NCI-H524 treated with DMSO at 0.1 percent for 48 hours (cell line): ENCODE results near the gene KLRG1.

ENCODE experiments used
- DNase-seq: peaks from one replicate; lab custom pipeline; 2025; lab: John Stamatoyannopoulos, UW

The KLRG1 gene

GRCh38 chr12:8985213-8985754 is 4.1 kb upstream of the KLRG1 start:
- DNase-seq: no peak

- no peak for DNase-seq
Observed at GRCh38 chr12:8987163-8987562, 2.2 kb upstream of the KLRG1 start.

GRCh38 chr12:8987685-8988084 is 1.7 kb upstream of the KLRG1 start:
- DNase-seq: no peak

GRCh38 chr12:8991371-8992345 is 2.3 kb downstream of the KLRG1 start:
- DNase-seq: no peak

GRCh38 chr12:8993827-8994226 is 4.5 kb downstream of the KLRG1 start:
- no peak for DNase-seq

- DNase-seq: no peak
Observed at GRCh38 chr12:8995021-8995775, 5.9 kb downstream of the KLRG1 start.

- no peak for DNase-seq
Observed at GRCh38 chr12:8996682-8997405, 7.5 kb downstream of the KLRG1 start.

- DNase-seq: no peak
Observed at GRCh38 chr12:9001233-9001632, 11.9 kb downstream of the KLRG1 start.

- no peak for DNase-seq
Observed at GRCh38 chr12:9002335-9002734, 13.0 kb downstream of the KLRG1 start.

GRCh38 chr12:9022592-9022991 is 33.2 kb downstream of the KLRG1 start:
- DNase-seq: no peak

- DNase-seq: no peak
Observed at GRCh38 chr12:9024512-9024911, 35.2 kb downstream of the KLRG1 start.

GRCh38 chr12:9027161-9028059 is 38.1 kb downstream of the KLRG1 start:
- no peak for DNase-seq

GRCh38 chr12:9030776-9031175 is 41.4 kb downstream of the KLRG1 start:
- no peak for DNase-seq

GRCh38 chr12:9032202-9032964 is 43.0 kb downstream of the KLRG1 start:
- DNase-seq: no peak

- DNase-seq: no peak
Observed at GRCh38 chr12:9033265-9033887, 44.0 kb downstream of the KLRG1 start.

GRCh38 chr12:9034095-9034494 is 44.7 kb downstream of the KLRG1 start:
- DNase-seq: no peak

GRCh38 chr12:9036227-9036626 is 46.9 kb downstream of the KLRG1 start:
- DNase-seq: no peak

GRCh38 chr12:9037431-9037830 is 48.1 kb downstream of the KLRG1 start:
- DNase-seq: no peak

GRCh38 chr12:9039397-9039977 is 50.1 kb downstream of the KLRG1 start:
- DNase-seq: peak; percentile 1
